Endothelial cell of umbilical vein (primary cell): ENCODE data around the gene PPP1R3F. TPM values are rescaled to one million over a fixed set of nuclear protein-coding genes. Genes with fewer than 3 reads are reported as not detected.

ENCODE experiments used
- BruUV-seq: library from RNA; stranded (reverse); fragments of 400-500 nt; replicated peaks from 2 replicates; lab custom pipeline; 2021; lab: Mats Ljungman, UMichigan
- CTCF ChIA-PET: fragments of 300-600, 350-600 bp; sonication (Branson Sonifier 250); formaldehyde crosslinking; loops from one replicate; lab custom pipeline; 2021; ENCODE audit warnings: antibody characterized with exemption, inconsistent platforms; lab: Charles Lee
- POLR2A ChIA-PET: fragments of 300-600, 350-600 bp; sonication (Branson Sonifier 250); formaldehyde crosslinking; loops from one replicate; lab custom pipeline; 2021; ENCODE audit warnings: antibody characterized with exemption, inconsistent platforms; lab: Charles Lee
- DNase-seq: peaks from one replicate; pipeline ENCODE4 v3.0.0-alpha.2; 2011; ENCODE audit warnings: low read depth, low spot score
- FAIRE-seq: peaks from 2 replicates; lab custom pipeline; 2011; peaks lifted over from hg19 to GRCh38; lab: Jason Lieb, UNC
- H2AFZ ChIP-seq: 2 replicates; pipeline ENCODE4 v1.6.0; 2012; ENCODE audit warnings: low read depth, low read length, control low read depth, inconsistent platforms
- H3K27ac ChIP-seq: 2 replicates; pipeline ENCODE4 v1.5.1; 2011; ENCODE audit warnings: low read depth, mild to moderate bottlenecking, control low read depth, low read length, moderate library complexity; ENCODE audit not compliant: insufficient read depth
- H3K27me3 ChIP-seq, 2 experiments: 2 replicates each; pipeline versions ENCODE4 v1.6.0 to v1.6.1; 2011; ENCODE audit warnings: low read length in 2 of 2, mixed read lengths in 1 of 2; ENCODE audit not compliant: control insufficient read depth in 2 of 2, insufficient read depth in 2 of 2
- H3K36me3 ChIP-seq, 2 experiments: 2 replicates in 1 of 2; 3 replicates in 1 of 2; pipeline ENCODE4 v1.5.1; 2011; ENCODE audit warnings: low read length in 2 of 2, mild to moderate bottlenecking in 1 of 2, moderate library complexity in 1 of 2; ENCODE audit not compliant: control insufficient read depth in 2 of 2, insufficient read depth in 2 of 2; ENCODE audit errors: extremely low read depth in 1 of 2
- H3K4me1 ChIP-seq: 3 replicates; pipeline ENCODE4 v1.5.1; 2011; ENCODE audit warnings: mild to moderate bottlenecking, low read length; ENCODE audit not compliant: control insufficient read depth, insufficient read depth; ENCODE audit errors: extremely low read depth
- H3K4me2 ChIP-seq: 2 replicates; pipeline ENCODE4 v1.6.1; 2011; ENCODE audit warnings: low read length, control low read depth, mixed read lengths; ENCODE audit not compliant: insufficient read depth
- H3K4me3 ChIP-seq, 3 experiments: fragments of 200-600 bp in 1 of 3; sonication (generic), shearing (Covaris generic) in 1 of 3; replicated peaks in 1 of 3; 2 replicates each; pipeline ENCODE4 v1.5.1; 2011 to 2016; ENCODE audit warnings: control low read depth in 3 of 3, low read length in 3 of 3, mild to moderate bottlenecking in 2 of 3, inconsistent platforms in 1 of 3, low read depth in 1 of 3, moderate library complexity in 1 of 3; ENCODE audit not compliant: insufficient read depth in 1 of 3
- H3K79me2 ChIP-seq: 2 replicates; pipeline ENCODE4 v1.6.0; 2012; ENCODE audit warnings: low read length, inconsistent platforms; ENCODE audit not compliant: control insufficient read depth, insufficient read depth
- H3K9ac ChIP-seq: replicated peaks from 2 replicates; pipeline ENCODE3; 2011; ENCODE audit warnings: low read length, control low read depth; ENCODE audit not compliant: insufficient read depth; ENCODE audit errors: extremely low read depth
- H3K9me1 ChIP-seq: replicated peaks from 3 replicates; pipeline ENCODE4 v1.6.0; 2011; ENCODE audit warnings: mild to moderate bottlenecking, low read length; ENCODE audit not compliant: control insufficient read depth, insufficient read depth; ENCODE audit errors: extremely low read depth
- H3K9me3 ChIP-seq: replicated peaks from 2 replicates; pipeline ENCODE4 v1.5.1; 2012; ENCODE audit warnings: low read length, inconsistent platforms; ENCODE audit not compliant: control insufficient read depth, insufficient read depth
- H4K20me1 ChIP-seq: replicated peaks from 2 replicates; pipeline ENCODE3; 2011; ENCODE audit warnings: mild to moderate bottlenecking, low read length; ENCODE audit not compliant: control insufficient read depth, insufficient read depth; ENCODE audit errors: extremely low read depth
- EZH2 ChIP-seq: IDR thresholded peaks from 2 replicates; pipeline ENCODE4 v1.6.1; 2012; ENCODE audit warnings: borderline replicate concordance, low read depth, mild to moderate bottlenecking, moderate library complexity, low read length, inconsistent platforms; ENCODE audit not compliant: severe bottlenecking
- FOS ChIP-seq: IDR thresholded peaks from 2 replicates; pipeline ENCODE4 v1.6.1; 2011; ENCODE audit warnings: mild to moderate bottlenecking, low read length, moderate library complexity, borderline replicate concordance; ENCODE audit not compliant: insufficient read depth
- GATA2 ChIP-seq: IDR thresholded peaks from 2 replicates; pipeline ENCODE4 v1.7.0; 2011; ENCODE audit warnings: low read depth, mild to moderate bottlenecking, moderate library complexity, mixed read lengths, low read length; ENCODE audit not compliant: insufficient read length, insufficient read depth
- JUN ChIP-seq: IDR thresholded peaks from 2 replicates; pipeline ENCODE4 v1.6.1; 2011; ENCODE audit warnings: borderline replicate concordance, low read depth; ENCODE audit not compliant: insufficient read length, insufficient read depth
- MYC ChIP-seq: IDR thresholded peaks from one replicate; pipeline ENCODE4 v1.6.1; 2011; ENCODE audit warnings: mild to moderate bottlenecking, low read depth, low read length
- POLR2A ChIP-seq: IDR thresholded peaks from 2 replicates; pipeline ENCODE4 v1.6.1; 2012; ENCODE audit warnings: low read depth, mild to moderate bottlenecking, control low read depth, low read length
- POLR2AphosphoS5 ChIP-seq: IDR thresholded peaks from 2 replicates; pipeline ENCODE4 v1.6.1; 2012; ENCODE audit warnings: low read depth, mild to moderate bottlenecking, control low read depth, low read length, moderate library complexity; ENCODE audit not compliant: insufficient read depth
- dilution Hi-C: fragments of 300-500 bp; cut with MboI; formaldehyde crosslinking; loops from one replicate; pipeline ENCODE4 v1.15.0; 2019; ENCODE audit warnings: low sequenced_read_pairs; ENCODE audit not compliant: extremely low pct_ligation_motif_present
- intact Hi-C: fragments of 100-400 bp; cut with micrococcal nuclease; formaldehyde crosslinking; loops from one replicate; pipeline ENCODE4 v1.10.0; 2022
- polyA plus RNA-seq, 4 experiments: library from polyadenylated mRNA; depleted of rRNA in 3 of 4; stranded (reverse) in 3 of 4; unstranded in 1 of 4; fragments of >200 nt; gene quantifications; 2 replicates each; pipeline versions ENCODE4 v1.2.1 to v1.2.3, GENCODE V29; 2011 to 2012; ENCODE audit warnings: missing spikeins in 1 of 4
- total RNA-seq: library from RNA; stranded (reverse); gene quantifications from 2 replicates; pipeline ENCODE4 v1.2.3, GENCODE V29; 2021
- TF ChIP-seq, protein P1 (sequence below): IDR thresholded peaks from 2 replicates; pipeline ENCODE4 v1.6.1; 2011; ENCODE audit not compliant: insufficient read depth, insufficient read length
- TF ChIP-seq, protein P2 (sequence below), 2 donors: IDR thresholded peaks; 1 replicate in 1 of 2; 2 replicates in 1 of 2; pipeline ENCODE4 v1.5.1; 2011; ENCODE audit warnings: low read length in 2 of 2, mild to moderate bottlenecking in 2 of 2, moderate library complexity in 2 of 2, control low read depth in 1 of 2, inconsistent platforms in 1 of 2, low read depth in 1 of 2; ENCODE audit not compliant: insufficient read depth in 1 of 2; ENCODE audit errors: extremely low read depth in 1 of 2

The PPP1R3F gene
- total and polyA plus RNA-seq, 2 donors (not counting 3 experiments of a cell fraction or from before 2014, with no cell fraction given) = 1.5 to 2.5 TPM

DNA sequence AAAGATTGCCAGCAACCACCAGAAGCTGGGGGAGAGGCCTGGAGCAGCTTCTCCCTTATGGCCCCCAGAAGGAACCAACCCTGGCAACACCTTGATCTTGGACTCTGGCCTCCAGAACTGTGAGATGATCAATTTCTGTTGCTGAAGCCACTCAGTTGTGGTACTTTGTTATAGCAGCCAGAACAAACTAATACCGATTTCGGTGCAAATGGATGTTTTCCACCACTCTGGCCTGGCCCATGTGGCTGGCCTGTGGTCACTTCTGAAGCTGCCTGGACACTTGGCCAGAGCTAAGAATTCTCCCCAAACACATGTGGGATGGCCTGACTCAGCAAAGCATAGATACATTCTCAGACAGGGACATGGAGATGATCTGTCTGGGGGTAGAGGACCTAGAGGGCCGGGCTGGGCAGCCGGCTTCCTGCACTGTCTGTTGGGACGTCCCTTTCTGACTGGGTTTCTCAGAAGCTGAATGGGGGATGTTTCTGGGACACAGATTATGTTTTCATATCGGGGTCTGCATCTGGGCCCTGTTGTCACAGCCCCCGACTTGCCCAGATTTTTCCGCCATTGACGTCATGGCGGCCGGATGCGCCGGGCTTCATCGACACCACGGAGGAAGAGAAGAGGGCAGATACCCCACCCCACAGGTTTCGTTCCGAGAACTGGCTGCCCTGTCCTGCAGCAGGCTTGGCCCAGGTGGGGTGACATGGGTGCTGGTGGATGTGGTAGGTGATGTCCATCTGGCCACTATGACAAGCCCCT lies 9.2 kb upstream of the PPP1R3F start:
- Histone ChIP-seq H3K4me3 (no peak overlapping the region), H3K27ac (no peak overlapping the region), H3K27me3 (no peaks in the 10 kb centered on the region), H3K79me2 (no peaks in the 10 kb centered on the region), H4K20me1 (no peaks in the 10 kb centered on the region), H3K4me1 (no peaks in the 10 kb centered on the region), H3K9me1 (no peaks in the 10 kb centered on the region), H3K9ac (no peak overlapping the region), H3K4me2 (no peak overlapping the region), H3K9me3 (no peaks in the 10 kb centered on the region), H2AFZ (no peak overlapping the region), H3K36me3 (no peaks in the 10 kb centered on the region)
- TF ChIP-seq, protein P1, sequence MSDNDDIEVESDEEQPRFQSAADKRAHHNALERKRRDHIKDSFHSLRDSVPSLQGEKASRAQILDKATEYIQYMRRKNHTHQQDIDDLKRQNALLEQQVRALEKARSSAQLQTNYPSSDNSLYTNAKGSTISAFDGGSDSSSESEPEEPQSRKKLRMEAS = no peak
- no peak for TF ChIP-seq MYC
- TF ChIP-seq, protein P2, sequence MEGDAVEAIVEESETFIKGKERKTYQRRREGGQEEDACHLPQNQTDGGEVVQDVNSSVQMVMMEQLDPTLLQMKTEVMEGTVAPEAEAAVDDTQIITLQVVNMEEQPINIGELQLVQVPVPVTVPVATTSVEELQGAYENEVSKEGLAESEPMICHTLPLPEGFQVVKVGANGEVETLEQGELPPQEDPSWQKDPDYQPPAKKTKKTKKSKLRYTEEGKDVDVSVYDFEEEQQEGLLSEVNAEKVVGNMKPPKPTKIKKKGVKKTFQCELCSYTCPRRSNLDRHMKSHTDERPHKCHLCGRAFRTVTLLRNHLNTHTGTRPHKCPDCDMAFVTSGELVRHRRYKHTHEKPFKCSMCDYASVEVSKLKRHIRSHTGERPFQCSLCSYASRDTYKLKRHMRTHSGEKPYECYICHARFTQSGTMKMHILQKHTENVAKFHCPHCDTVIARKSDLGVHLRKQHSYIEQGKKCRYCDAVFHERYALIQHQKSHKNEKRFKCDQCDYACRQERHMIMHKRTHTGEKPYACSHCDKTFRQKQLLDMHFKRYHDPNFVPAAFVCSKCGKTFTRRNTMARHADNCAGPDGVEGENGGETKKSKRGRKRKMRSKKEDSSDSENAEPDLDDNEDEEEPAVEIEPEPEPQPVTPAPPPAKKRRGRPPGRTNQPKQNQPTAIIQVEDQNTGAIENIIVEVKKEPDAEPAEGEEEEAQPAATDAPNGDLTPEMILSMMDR (IDR thresholded peaks at IDR 0.05; ENCODE audit: extremely low read depth in 1 of 2, insufficient read depth in 1 of 2, low read depth in 1 of 2, low read length in 2 of 2) = no peak
- TF ChIP-seq EZH2 = no peak
- TF ChIP-seq JUN = no peak
- no peak for TF ChIP-seq POLR2AphosphoS5
- TF ChIP-seq POLR2A = no peak
- TF ChIP-seq GATA2 = no peak
- TF ChIP-seq FOS = no peak
- DNase-seq = no peak
- dilution Hi-C loops (no loop called here), intact Hi-C loops (loop anchor here (10.0 kb wide), 1 partner anchor 366 kb away; the partner anchor contains the start of genes PQBP1 and TIMM17B)
- FAIRE-seq = no peak
- CTCF ChIA-PET = interaction anchor here (1.0 kb wide), 1 partner anchor 68 kb away, joined by 3 read pairs; no protein-coding TSS in a partner anchor
- no TSS peak for BruUV-seq
- POLR2A ChIA-PET = no interaction called here
